GM19023 (cell line): ENCODE data around the gene SPATA31A7.
"Not testable (repeated sequence)": the region's sequence is repeated elsewhere in the genome, so short reads cannot be mapped to it uniquely, and the experiment has no call there.

ENCODE experiments used
- ATAC-seq: cut with Tn5 transposase; IDR thresholded peaks from one replicate; pipeline ENCODE4 v1.9.1; 2021; ENCODE audit warnings: mild to moderate bottlenecking, moderate library complexity; ENCODE audit not compliant: unreplicated experiment

The SPATA31A7 gene

GRCh38 chr9:61189736-61190135 lies at the start of gene SPATA31A7:
TSS of gene SPATA31A7 (plus strand) at chr9:61190036. CDS start at chr9:61190065, 29 bp downstream.
- ATAC-seq = not testable (repeated sequence)

GRCh38 chr9:61226438-61226837 lies 36.6 kb downstream of the SPATA31A7 start:
- not testable (repeated sequence) for ATAC-seq
